OCI-LY1 (cell line): ENCODE measurements around the gene ZBTB20.

Experiments
- H2AFZ ChIP-seq: fragments of 200-600 bp; sonication (generic), shearing (Covaris generic); 2 replicates; pipeline ENCODE4 v1.6.0; 2014; ENCODE audit warnings: antibody characterized with exemption, mild to moderate bottlenecking, low read length
- H3F3A ChIP-seq: fragments of 200-600 bp; sonication (generic), shearing (Covaris generic); 2 replicates; pipeline ENCODE4 v1.6.0; 2014; ENCODE audit warnings: mild to moderate bottlenecking, antibody characterized with exemption, low read length, moderate library complexity; ENCODE audit not compliant: insufficient read depth
- H3K27ac ChIP-seq: fragments of 200-600 bp; sonication (generic); 2 replicates; pipeline ENCODE4 v1.5.1; 2014; ENCODE audit warnings: low read length, mixed run types, mild to moderate bottlenecking, low read depth; ENCODE audit not compliant: poor library complexity, severe bottlenecking
- H3K27me3 ChIP-seq: fragments of 200-600 bp; sonication (generic); 2 replicates; pipeline ENCODE4 v1.6.0; 2014; ENCODE audit warnings: antibody characterized with exemption, mild to moderate bottlenecking, low read length, moderate library complexity; ENCODE audit not compliant: insufficient read depth
- H3K36me3 ChIP-seq: fragments of 200-600 bp; sonication (generic); 2 replicates; pipeline ENCODE4 v1.6.1; 2014; ENCODE audit warnings: mild to moderate bottlenecking, antibody characterized with exemption, low read length, moderate library complexity, mixed read lengths; ENCODE audit not compliant: insufficient read depth
- H3K4me1 ChIP-seq: fragments of 200-600 bp; sonication (generic); 2 replicates; pipeline ENCODE4 v1.5.1; 2014; ENCODE audit warnings: mild to moderate bottlenecking, low read length, moderate library complexity; ENCODE audit not compliant: insufficient read depth, severe bottlenecking
- H3K4me2 ChIP-seq: fragments of 200-600 bp; sonication (generic), shearing (Covaris generic); 2 replicates; pipeline ENCODE4 v1.6.1; 2014; ENCODE audit warnings: low read length
- H3K4me3 ChIP-seq: fragments of 200-600 bp; sonication (generic); 2 replicates; pipeline ENCODE4 v1.5.1; 2014; ENCODE audit warnings: low read length, low read depth, mild to moderate bottlenecking, mixed read lengths; ENCODE audit not compliant: poor library complexity, severe bottlenecking
- H3K79me2 ChIP-seq: fragments of 200-600 bp; shearing (Covaris generic); 2 replicates; pipeline ENCODE4 v1.6.1; 2016; ENCODE audit warnings: mixed run types, low read length, mixed read lengths; ENCODE audit not compliant: insufficient read depth
- H3K9ac ChIP-seq: fragments of 200-600 bp; sonication (generic), shearing (Covaris generic); 2 replicates; pipeline ENCODE4 v1.6.1; 2014; ENCODE audit warnings: mild to moderate bottlenecking, low read length, mixed read lengths
- H3K9me2 ChIP-seq: fragments of 200-600 bp; sonication (generic), shearing (Covaris generic); 2 replicates; pipeline ENCODE4 v1.6.1; 2014; ENCODE audit warnings: low read depth, mild to moderate bottlenecking, low read length, mixed read lengths
- H3K9me3 ChIP-seq: fragments of 200-600 bp; shearing (Covaris generic); 2 replicates; pipeline ENCODE4 v1.6.1; 2014; ENCODE audit warnings: low read length, mixed read lengths
- H4K20me1 ChIP-seq: fragments of 200-600 bp; sonication (generic), shearing (Covaris generic); 2 replicates; pipeline ENCODE4 v1.6.0; 2016; ENCODE audit warnings: mild to moderate bottlenecking, low read length; ENCODE audit not compliant: insufficient read depth
- EZH2 ChIP-seq: fragments of 200-600 bp; sonication (generic), shearing (Covaris generic); IDR thresholded peaks from 2 replicates; pipeline ENCODE4 v1.8.0; 2017; ENCODE audit warnings: borderline replicate concordance, mixed run types, mild to moderate bottlenecking, antibody characterized with exemption, low read length, moderate library complexity, mixed read lengths
- TF ChIP-seq, protein P1 (sequence below): fragments of 200-600 bp; sonication (generic), shearing (Covaris generic); IDR thresholded peaks from 2 replicates; pipeline ENCODE4 v1.5.1; 2017; ENCODE audit warnings: mild to moderate bottlenecking, antibody characterized with exemption, low read length, moderate library complexity, mixed read lengths

ZBTB20 gene

DNA sequence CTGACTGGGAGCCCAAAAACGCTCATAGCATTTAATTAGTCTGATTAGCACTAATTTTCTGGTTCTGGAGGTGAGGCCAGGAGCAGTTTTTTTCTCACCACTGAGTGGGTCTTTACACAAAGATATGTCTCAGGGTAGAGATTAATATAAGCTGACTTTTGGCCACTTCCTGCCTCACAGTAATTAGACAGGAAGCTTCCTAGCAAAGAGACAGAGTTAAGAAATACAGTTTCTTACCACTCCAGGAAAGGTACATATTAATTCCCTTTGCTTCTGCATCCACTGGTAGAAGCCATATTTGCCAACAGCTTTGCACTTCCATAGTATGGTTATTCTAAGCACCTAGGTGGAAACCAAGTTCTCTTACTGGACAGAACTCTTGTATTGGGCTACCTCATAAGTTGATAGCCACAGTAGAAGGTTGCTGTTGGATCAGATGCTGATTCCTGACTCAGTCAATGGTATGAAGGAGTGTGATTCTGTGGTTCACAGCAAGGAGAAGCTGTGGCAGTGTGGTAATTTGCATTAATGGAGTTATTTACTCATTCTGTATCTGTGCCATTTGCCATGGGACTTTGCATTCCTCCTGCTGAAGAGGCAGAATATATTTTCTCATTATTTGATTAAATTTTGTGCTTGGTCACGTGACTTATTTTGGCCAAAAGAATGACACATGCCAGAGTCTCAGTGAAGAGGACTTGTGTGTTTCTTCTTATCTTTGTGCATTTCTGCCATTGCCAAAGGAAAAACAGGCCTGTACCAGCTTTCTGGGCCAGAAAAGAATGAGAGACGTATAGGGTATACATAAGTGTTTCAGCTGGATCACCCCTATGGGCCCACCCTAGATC is 17.5 kb upstream of the ZBTB20 start:
- H3K27me3 ChIP-seq: no peaks in the 10 kb centered on the region
- H3K4me3 ChIP-seq: no peak overlapping the region
- no peaks in the 10 kb centered on the region for H3K9me3 ChIP-seq
- H3K9ac ChIP-seq: no peak overlapping the region
- no peak for TF ChIP-seq EZH2
- TF ChIP-seq, protein P1, sequence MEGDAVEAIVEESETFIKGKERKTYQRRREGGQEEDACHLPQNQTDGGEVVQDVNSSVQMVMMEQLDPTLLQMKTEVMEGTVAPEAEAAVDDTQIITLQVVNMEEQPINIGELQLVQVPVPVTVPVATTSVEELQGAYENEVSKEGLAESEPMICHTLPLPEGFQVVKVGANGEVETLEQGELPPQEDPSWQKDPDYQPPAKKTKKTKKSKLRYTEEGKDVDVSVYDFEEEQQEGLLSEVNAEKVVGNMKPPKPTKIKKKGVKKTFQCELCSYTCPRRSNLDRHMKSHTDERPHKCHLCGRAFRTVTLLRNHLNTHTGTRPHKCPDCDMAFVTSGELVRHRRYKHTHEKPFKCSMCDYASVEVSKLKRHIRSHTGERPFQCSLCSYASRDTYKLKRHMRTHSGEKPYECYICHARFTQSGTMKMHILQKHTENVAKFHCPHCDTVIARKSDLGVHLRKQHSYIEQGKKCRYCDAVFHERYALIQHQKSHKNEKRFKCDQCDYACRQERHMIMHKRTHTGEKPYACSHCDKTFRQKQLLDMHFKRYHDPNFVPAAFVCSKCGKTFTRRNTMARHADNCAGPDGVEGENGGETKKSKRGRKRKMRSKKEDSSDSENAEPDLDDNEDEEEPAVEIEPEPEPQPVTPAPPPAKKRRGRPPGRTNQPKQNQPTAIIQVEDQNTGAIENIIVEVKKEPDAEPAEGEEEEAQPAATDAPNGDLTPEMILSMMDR: no peak
- no peaks in the 10 kb centered on the region for H3K79me2 ChIP-seq
- no peak overlapping the region for H3K27ac ChIP-seq
- H3K9me2 ChIP-seq: no peaks in the 10 kb centered on the region
- H4K20me1 ChIP-seq: no peaks in the 10 kb centered on the region
- H3K4me1 ChIP-seq: no peaks in the 10 kb centered on the region
- no peaks in the 10 kb centered on the region for H3K36me3 ChIP-seq
- no peaks in the 10 kb centered on the region for H3F3A ChIP-seq
- H2AFZ ChIP-seq: no peak overlapping the region
- H3K4me2 ChIP-seq: no peak overlapping the region

- H3K4me2 ChIP-seq: no peak overlapping the region
- no peaks in the 10 kb centered on the region for H3K36me3 ChIP-seq
- H3K27ac ChIP-seq: no peak overlapping the region
- H2AFZ ChIP-seq: no peak overlapping the region
- no peak overlapping the region for H3K4me3 ChIP-seq
- no peaks in the 10 kb centered on the region for H3K27me3 ChIP-seq
- no peaks in the 10 kb centered on the region for H3K9me3 ChIP-seq
- H4K20me1 ChIP-seq: no peaks in the 10 kb centered on the region
- H3K4me1 ChIP-seq: no peaks in the 10 kb centered on the region
- H3K9me2 ChIP-seq: no peaks in the 10 kb centered on the region
- TF ChIP-seq, protein P1: no peak
- TF ChIP-seq EZH2: no peak
- H3K79me2 ChIP-seq: no peaks in the 10 kb centered on the region
- no peaks in the 10 kb centered on the region for H3F3A ChIP-seq
- H3K9ac ChIP-seq: no peak overlapping the region
Observed at GRCh38 chr3:115162759-115163158, 15.7 kb upstream of the ZBTB20 start.

DNA sequence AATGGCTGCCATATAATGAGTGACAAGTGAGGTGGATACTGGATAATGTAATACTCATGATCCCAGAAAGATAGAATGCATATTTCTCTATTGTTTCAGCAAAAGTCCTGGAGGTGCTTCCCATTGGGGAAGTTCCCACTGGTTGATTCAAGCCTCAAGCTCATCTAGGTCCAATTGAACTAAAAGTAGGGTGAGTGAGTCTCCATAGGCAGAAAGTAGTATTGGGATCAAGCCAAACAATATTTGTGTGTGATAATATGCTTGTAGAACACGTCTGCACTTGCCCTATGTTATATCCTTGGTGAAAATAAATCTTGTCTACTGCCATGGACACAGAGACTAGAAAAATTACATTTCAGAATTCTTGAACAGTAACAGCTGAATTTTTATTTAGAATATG is 14.8 kb upstream of the ZBTB20 start:
- Histone ChIP-seq H3K4me3 (no peak overlapping the region), H3K9me2 (no peaks in the 10 kb centered on the region), H2AFZ (no peak overlapping the region), H3K27ac (no peak overlapping the region), H3K9ac (no peak overlapping the region), H3K9me3 (no peaks in the 10 kb centered on the region), H3K79me2 (no peaks in the 10 kb centered on the region), H3K27me3 (no peaks in the 10 kb centered on the region), H3K4me1 (no peaks in the 10 kb centered on the region), H4K20me1 (no peaks in the 10 kb centered on the region), H3K36me3 (no peaks in the 10 kb centered on the region), H3F3A (no peaks in the 10 kb centered on the region), H3K4me2 (no peak overlapping the region)
- TF ChIP-seq, protein P1: no peak
- TF ChIP-seq EZH2: no peak
